ENCODE results near the gene C2orf78.
A peak's percentile ranks its signal among the peaks of the same experiment; 100 is the strongest.
"Not testable (repeated sequence)": the region's sequence is repeated elsewhere in the genome, so short reads cannot be mapped to it uniquely, and the experiment has no call there.

The C2orf78 gene

GRCh38 chr2:73783883-73784282 lies at the start of gene C2orf78:
C2orf78 (plus strand) TSS chr2:73784183; CDS start chr2:73784310, 127 bp downstream.
- DNase-seq (ENCODE audit: low read depth) = not testable (repeated sequence)

- no peak for DNase-seq (ENCODE audit: low read depth)
Measured at GRCh38 chr2:73736378-73736777, 47.6 kb upstream of the C2orf78 start.

- peak; percentile 98 for DNase-seq (ENCODE audit: low read depth)
Measured at GRCh38 chr2:73736855-73737779, 46.9 kb upstream of the C2orf78 start, which contains the start of gene TPRKB. TPRKB (minus strand) TSS chr2:73737345; CDS start chr2:73734569, 2,776 bp downstream.

GRCh38 chr2:73739101-73739500 lies 44.9 kb upstream of the C2orf78 start:
- DNase-seq (ENCODE audit: low read depth) = no peak

- no peak for DNase-seq (ENCODE audit: low read depth)
Measured at GRCh38 chr2:73740767-73741166, 43.2 kb upstream of the C2orf78 start.

GRCh38 chr2:73746015-73746876 lies 37.7 kb upstream of the C2orf78 start:
- DNase-seq (ENCODE audit: low read depth) = no peak

- no peak for DNase-seq (ENCODE audit: low read depth)
Measured at GRCh38 chr2:73746877-73747208, 37.1 kb upstream of the C2orf78 start.

- DNase-seq (ENCODE audit: low read depth) = no peak
Measured at GRCh38 chr2:73749314-73749713, 34.7 kb upstream of the C2orf78 start.

- DNase-seq (ENCODE audit: low read depth) = not testable (repeated sequence)
Measured at GRCh38 chr2:73754332-73754731, 29.7 kb upstream of the C2orf78 start.

- no peak for DNase-seq (ENCODE audit: low read depth)
Measured at GRCh38 chr2:73759285-73759764, 24.7 kb upstream of the C2orf78 start.

- DNase-seq (ENCODE audit: low read depth) = no peak
Measured at GRCh38 chr2:73759904-73760303, 24.1 kb upstream of the C2orf78 start.

- no peak for DNase-seq (ENCODE audit: low read depth)
Measured at GRCh38 chr2:73762571-73762970, 21.4 kb upstream of the C2orf78 start.

- no peak for DNase-seq (ENCODE audit: low read depth)
Measured at GRCh38 chr2:73764945-73765344, 19.0 kb upstream of the C2orf78 start.

GRCh38 chr2:73766349-73766748 lies 17.6 kb upstream of the C2orf78 start:
- DNase-seq (ENCODE audit: low read depth) = no peak

- no peak for DNase-seq (ENCODE audit: low read depth)
Measured at GRCh38 chr2:73766994-73767393, 17.0 kb upstream of the C2orf78 start.

GRCh38 chr2:73770725-73771124 lies 13.3 kb upstream of the C2orf78 start:
- no peak for DNase-seq (ENCODE audit: low read depth)

GRCh38 chr2:73772819-73773218 lies 11.2 kb upstream of the C2orf78 start:
- DNase-seq (ENCODE audit: low read depth) = no peak

- no peak for DNase-seq (ENCODE audit: low read depth)
Measured at GRCh38 chr2:73776381-73776780, 7.6 kb upstream of the C2orf78 start.

GRCh38 chr2:73776869-73777519 lies 7.0 kb upstream of the C2orf78 start:
- DNase-seq (ENCODE audit: low read depth) = no peak

GRCh38 chr2:73778867-73779466 lies 5.0 kb upstream of the C2orf78 start:
- DNase-seq (ENCODE audit: low read depth) = not testable (repeated sequence)

GRCh38 chr2:73779467-73780236 lies 4.3 kb upstream of the C2orf78 start, which contains the start of gene DUSP11:
DUSP11 (minus strand) TSS chr2:73780103; CDS start chr2:73779974, 129 bp downstream.
- peak; percentile 90 for DNase-seq (ENCODE audit: low read depth)

Data from fibroblast of the conjunctiva (primary cell).